ENCODE results near the gene MARS1.
"Not testable (repeated sequence)": the region's sequence is repeated elsewhere in the genome, so short reads cannot be mapped to it uniquely, and the experiment has no call there.

Gene MARS1

GRCh38 chr12:57498132-57498502 is 10.2 kb downstream of the MARS1 start:
- Mint-ChIP-seq H3K27me3 (no peaks in the 10 kb centered on the region), H3K36me3 (peaks cover 51% of the 10 kb centered on the region), H3K9me3 (no peaks in the 10 kb centered on the region), H3K4me3 (no peak overlapping the region), H3K4me1 (no peaks in the 10 kb centered on the region), H3K27ac (no peak overlapping the region)
- CTCF ChIA-PET = no interaction called here
- no peak for DNase-seq

- Mint-ChIP-seq H3K9me3 (no peaks in the 10 kb centered on the region), H3K27me3 (no peaks in the 10 kb centered on the region), H3K36me3 (peaks cover 53% of the 10 kb centered on the region), H3K27ac (no peak overlapping the region), H3K4me1 (no peaks in the 10 kb centered on the region), H3K4me3 (no peak overlapping the region)
- DNase-seq = no peak
- CTCF ChIA-PET = interaction anchor here (0.7 kb wide), 1 partner anchor 20 kb away, joined by 3 read pairs; no protein-coding TSS in a partner anchor
These were observed 10.7 kb downstream of the MARS1 start for GRCh38 chr12:57498571-57498970.

- peaks cover 61% of the 10 kb centered on the region for H3K36me3 Mint-ChIP-seq
- CTCF ChIA-PET = no interaction called here
These were observed 12.3 kb downstream of the MARS1 start for GRCh38 chr12:57500213-57500612.

GRCh38 chr12:57502311-57502969 is 14.6 kb downstream of the MARS1 start:
- not testable (repeated sequence) for H3K4me3 Mint-ChIP-seq, H3K4me1 Mint-ChIP-seq, H3K27ac Mint-ChIP-seq, DNase-seq, H3K9me3 Mint-ChIP-seq, H3K27me3 Mint-ChIP-seq
- H3K36me3 Mint-ChIP-seq = peaks cover 59% of the 10 kb centered on the region
- CTCF ChIA-PET = interaction anchor here (1.4 kb wide), 1 partner anchor 26 kb away, joined by 3 read pairs; no protein-coding TSS in a partner anchor

More at GRCh38 chr12:57500213-57500612, 12.3 kb downstream of the MARS1 start:
- Mint-ChIP-seq H3K9me3 (no peaks in the 10 kb centered on the region), H3K27ac (no peak overlapping the region), H3K4me1 (no peaks in the 10 kb centered on the region), H3K4me3 (no peak overlapping the region), H3K27me3 (no peaks in the 10 kb centered on the region)
- no peak for DNase-seq

- DNase-seq, H3K27me3 Mint-ChIP-seq, H3K4me1 Mint-ChIP-seq, CTCF ChIA-PET, H3K27ac Mint-ChIP-seq, H3K9me3 Mint-ChIP-seq, H3K4me3 Mint-ChIP-seq: not testable (repeated sequence)
- peaks cover 47% of the 10 kb centered on the region for H3K36me3 Mint-ChIP-seq
These were observed 18.7 kb downstream of the MARS1 start for GRCh38 chr12:57506541-57506940.

GRCh38 chr12:57507796-57508195 is 19.9 kb downstream of the MARS1 start:
- H3K9me3 Mint-ChIP-seq, H3K4me1 Mint-ChIP-seq, DNase-seq, H3K27ac Mint-ChIP-seq, CTCF ChIA-PET, H3K27me3 Mint-ChIP-seq, H3K4me3 Mint-ChIP-seq: not testable (repeated sequence)
- peaks cover 53% of the 10 kb centered on the region for H3K36me3 Mint-ChIP-seq

GRCh38 chr12:57511161-57511560 is 23.3 kb downstream of the MARS1 start:
- Mint-ChIP-seq H3K4me1 (peaks cover 2% of the 10 kb centered on the region), H3K27me3 (no peaks in the 10 kb centered on the region), H3K4me3 (no peak overlapping the region), H3K36me3 (peaks cover 60% of the 10 kb centered on the region), H3K9me3 (no peaks in the 10 kb centered on the region), H3K27ac (no peak overlapping the region)
- DNase-seq = no peak
- CTCF ChIA-PET = no interaction called here

GRCh38 chr12:57511588-57512325 is 23.9 kb downstream of the MARS1 start:
- DNase-seq = no peak
- Mint-ChIP-seq H3K36me3 (peaks cover 62% of the 10 kb centered on the region), H3K9me3 (no peaks in the 10 kb centered on the region), H3K27ac (no peak overlapping the region), H3K4me3 (no peak overlapping the region), H3K27me3 (no peaks in the 10 kb centered on the region), H3K4me1 (peaks cover 2% of the 10 kb centered on the region)
- CTCF ChIA-PET = no interaction called here

GRCh38 chr12:57512665-57513064 is 24.8 kb downstream of the MARS1 start:
- Mint-ChIP-seq H3K4me1 (peaks cover 9% of the 10 kb centered on the region), H3K4me3 (no peak overlapping the region), H3K36me3 (peaks cover 71% of the 10 kb centered on the region), H3K27ac (no peak overlapping the region), H3K27me3 (no peaks in the 10 kb centered on the region), H3K9me3 (no peaks in the 10 kb centered on the region)
- CTCF ChIA-PET = no interaction called here
- no peak for DNase-seq

GRCh38 chr12:57513266-57513665 is 25.4 kb downstream of the MARS1 start:
- Mint-ChIP-seq H3K36me3 (peaks cover 77% of the 10 kb centered on the region), H3K4me3 (no peak overlapping the region), H3K27ac (no peak overlapping the region), H3K27me3 (no peaks in the 10 kb centered on the region), H3K4me1 (peaks cover 15% of the 10 kb centered on the region), H3K9me3 (no peaks in the 10 kb centered on the region)
- DNase-seq = no peak
- CTCF ChIA-PET = no interaction called here

GRCh38 chr12:57513677-57514076 is 25.8 kb downstream of the MARS1 start:
- Mint-ChIP-seq H3K36me3 (peaks cover 76% of the 10 kb centered on the region), H3K4me1 (peaks cover 18% of the 10 kb centered on the region)
- H3K27me3 Mint-ChIP-seq, H3K9me3 Mint-ChIP-seq, DNase-seq, CTCF ChIA-PET, H3K4me3 Mint-ChIP-seq, H3K27ac Mint-ChIP-seq: not testable (repeated sequence)

GRCh38 chr12:57514246-57514645 is 26.4 kb downstream of the MARS1 start:
- H3K27ac Mint-ChIP-seq, DNase-seq, H3K9me3 Mint-ChIP-seq, H3K27me3 Mint-ChIP-seq, H3K4me3 Mint-ChIP-seq: not testable (repeated sequence)
- Mint-ChIP-seq H3K36me3 (peaks cover 77% of the 10 kb centered on the region), H3K4me1 (peaks cover 23% of the 10 kb centered on the region)
- CTCF ChIA-PET = interaction anchor here (1.0 kb wide), 2 partner anchors 38 to 55 kb away, joined by 4 read pairs; no protein-coding TSS in a partner anchor

- Mint-ChIP-seq H3K36me3 (peaks cover 76% of the 10 kb centered on the region), H3K27ac (no peak overlapping the region), H3K9me3 (no peaks in the 10 kb centered on the region), H3K4me1 (peaks cover 26% of the 10 kb centered on the region), H3K4me3 (no peak overlapping the region), H3K27me3 (no peaks in the 10 kb centered on the region)
- CTCF ChIA-PET = interaction anchor here (1.0 to 1.1 kb wide), 3 partner anchors 38 to 56 kb away, joined by 3 to 4 read pairs (median 4); no protein-coding TSS in a partner anchor
- DNase-seq = no peak
These were observed 27.0 kb downstream of the MARS1 start for GRCh38 chr12:57514720-57515407.

- CTCF ChIA-PET = interaction anchor here (1.1 kb wide), 1 partner anchor 41 kb away, joined by 3 read pairs; no protein-coding TSS in a partner anchor
- H3K27ac Mint-ChIP-seq = no peak overlapping the region
- no peak for DNase-seq
- no peak overlapping the region for H3K4me3 Mint-ChIP-seq
- H3K4me1 Mint-ChIP-seq = peaks cover 26% of the 10 kb centered on the region
- H3K9me3 Mint-ChIP-seq = no peaks in the 10 kb centered on the region
- H3K27me3 Mint-ChIP-seq = no peaks in the 10 kb centered on the region
- H3K36me3 Mint-ChIP-seq = peaks cover 79% of the 10 kb centered on the region
These were observed 27.6 kb downstream of the MARS1 start for GRCh38 chr12:57515408-57515933.

Data from activated naive CD4-positive, alpha-beta T cell treated with anti-CD3 and anti-CD28 coated beads, Interleukin-2, amount 10 ng/mL, durations not matched to agents 7 days and 5 days (primary cell).